Neuronal stem cell (in vitro differentiated cells): ENCODE results near the gene KAZN.
A peak's percentile ranks its signal among the peaks of the same experiment; 100 is the strongest.

Experiments used
- DNase-seq: peaks from one replicate; pipeline ENCODE4 v3.0.0-alpha.2; 2013; ENCODE audit warnings: low spot score
- H2AFZ ChIP-seq: one replicate; pipeline ENCODE4 v1.6.1; 2013; ENCODE audit warnings: mild to moderate bottlenecking, low read length, inconsistent platforms
- H2AK5ac ChIP-seq: 2 replicates; pipeline ENCODE4 v1.6.1; 2013; ENCODE audit warnings: low read depth, mild to moderate bottlenecking, inconsistent platforms, low read length, moderate library complexity, mixed read lengths
- H2BK120ac ChIP-seq: 2 replicates; pipeline ENCODE4 v1.6.1; 2013; ENCODE audit warnings: low read depth, mild to moderate bottlenecking, inconsistent platforms, low read length, moderate library complexity, mixed read lengths
- H2BK12ac ChIP-seq: one replicate; pipeline ENCODE4 v1.6.1; 2013; ENCODE audit warnings: low read length, inconsistent platforms
- H2BK15ac ChIP-seq: 2 replicates; pipeline ENCODE4 v1.6.1; 2013; ENCODE audit warnings: mild to moderate bottlenecking, low read length, inconsistent platforms, mixed read lengths
- H2BK5ac ChIP-seq: one replicate; pipeline ENCODE4 v1.6.1; 2013; ENCODE audit warnings: inconsistent platforms, mild to moderate bottlenecking, low read length, moderate library complexity
- H3K14ac ChIP-seq: one replicate; pipeline ENCODE4 v1.6.1; 2013; ENCODE audit warnings: low read length, inconsistent platforms
- H3K18ac ChIP-seq: 2 replicates; pipeline ENCODE4 v1.6.1; 2013; ENCODE audit warnings: low read length, inconsistent platforms
- H3K23ac ChIP-seq: 2 replicates; pipeline ENCODE4 v1.6.1; 2013; ENCODE audit warnings: low read depth, mild to moderate bottlenecking, mixed read lengths, low read length, inconsistent platforms; ENCODE audit not compliant: poor library complexity
- H3K27ac ChIP-seq: replicated peaks from 3 replicates; pipeline ENCODE4 v1.5.1; 2013; ENCODE audit warnings: low read length, inconsistent platforms
- H3K27me3 ChIP-seq, 3 experiments: 2 replicates each; pipeline ENCODE4 v1.6.1; 2013; ENCODE audit warnings: low read length in 3 of 3, mild to moderate bottlenecking in 2 of 3, inconsistent platforms in 1 of 3, low read depth in 1 of 3, mixed read lengths in 1 of 3, moderate library complexity in 1 of 3; ENCODE audit not compliant: control insufficient read depth in 3 of 3, insufficient read depth in 3 of 3
- H3K36me3 ChIP-seq, 2 donors: replicated peaks in 1 of 2; 2 replicates each; pipeline ENCODE4 v1.6.1; 2013; ENCODE audit warnings: low read length in 2 of 2; ENCODE audit not compliant: control insufficient read depth in 2 of 2, insufficient read depth in 2 of 2
- H3K4ac ChIP-seq: 2 replicates; pipeline ENCODE4 v1.6.1; 2013; ENCODE audit warnings: inconsistent platforms, mild to moderate bottlenecking, low read length, moderate library complexity
- H3K4me1 ChIP-seq, 2 donors: 1 replicate in 1 of 2; 2 replicates in 1 of 2; pipeline ENCODE4 v1.6.1; 2013; ENCODE audit warnings: low read length in 2 of 2, low read depth in 1 of 2; ENCODE audit not compliant: control insufficient read depth in 2 of 2, insufficient read depth in 1 of 2
- H3K4me2 ChIP-seq: one replicate; pipeline ENCODE4 v1.6.1; 2013; ENCODE audit warnings: mild to moderate bottlenecking, low read length, inconsistent platforms; ENCODE audit not compliant: insufficient read depth, poor library complexity, severe bottlenecking
- H3K4me3 ChIP-seq, 2 donors: 2 replicates each; pipeline ENCODE4 v1.5.1; 2013; ENCODE audit warnings: low read length in 2 of 2, mild to moderate bottlenecking in 2 of 2, inconsistent platforms in 1 of 2, moderate library complexity in 1 of 2
- H3K79me1 ChIP-seq: one replicate; pipeline ENCODE4 v1.6.1; 2013; ENCODE audit warnings: low read depth, mild to moderate bottlenecking, inconsistent platforms, low read length, moderate library complexity
- H3K9ac ChIP-seq: one replicate; pipeline ENCODE4 v1.6.1; 2013; ENCODE audit warnings: mild to moderate bottlenecking, low read depth, low read length, inconsistent platforms; ENCODE audit not compliant: poor library complexity
- H3K9me3 ChIP-seq, 2 donors: replicated peaks in 1 of 2; 2 replicates each; pipeline versions ENCODE3 to v1.6.1; 2013; ENCODE audit warnings: low read length in 2 of 2, mild to moderate bottlenecking in 2 of 2, inconsistent platforms in 1 of 2, low read depth in 1 of 2, mixed read lengths in 1 of 2, moderate library complexity in 1 of 2; ENCODE audit not compliant: control insufficient read depth in 2 of 2, insufficient read depth in 1 of 2
- H4K8ac ChIP-seq: one replicate; pipeline ENCODE4 v1.6.1; 2013; ENCODE audit warnings: low read depth, mild to moderate bottlenecking, inconsistent platforms, low read length, moderate library complexity
- H4K91ac ChIP-seq: one replicate; pipeline ENCODE4 v1.6.1; 2013; ENCODE audit warnings: low read length, low read depth, mild to moderate bottlenecking, inconsistent platforms; ENCODE audit not compliant: poor library complexity
- WGBS, 2 donors: extraction: QIAGEN DNeasy Blood & Tissue Kit; methylation state at CpG; one replicate each; pipeline ENCODE4 v1.1.7; 2013; ENCODE audit warnings: missing lambda C conversion rate in 2 of 2, mixed read lengths in 1 of 2; ENCODE audit not compliant: insufficient read length in 2 of 2, insufficient replicate concordance in 1 of 2; ENCODE audit errors: extremely low coverage in 2 of 2; 5-methylcytosine and 5-hydroxymethylcytosine counted together

KAZN gene

GRCh38 chr1:15029786-15030185 is 431.3 kb downstream of the KAZN start:
- no peak overlapping the region for H2BK5ac ChIP-seq
- no peaks in the 10 kb centered on the region for H3K79me1 ChIP-seq
- H4K8ac ChIP-seq = no peak overlapping the region
- no peak overlapping the region for H2AFZ ChIP-seq
- no peak overlapping the region for H3K9ac ChIP-seq
- H3K9me3 ChIP-seq = peaks cover 0 to 2% of the 10 kb centered on the region in 2 donors
- H2BK120ac ChIP-seq = no peak overlapping the region
- no peak overlapping the region for H3K14ac ChIP-seq
- no peak overlapping the region for H4K91ac ChIP-seq
- H3K4me2 ChIP-seq = no peak overlapping the region
- H2AK5ac ChIP-seq = no peak overlapping the region
- H3K36me3 ChIP-seq = peaks cover 0 to 7% of the 10 kb centered on the region in 2 donors
- no peak overlapping the region for H3K4me3 ChIP-seq
- DNase-seq = no peak
- peaks cover 9 to 18% of the 10 kb centered on the region in 2 donors for H3K4me1 ChIP-seq
- no peak overlapping the region for H3K4ac ChIP-seq
- H3K23ac ChIP-seq = no peak overlapping the region
- H3K18ac ChIP-seq = no peak overlapping the region
- H2BK12ac ChIP-seq = no peak overlapping the region
- H3K27me3 ChIP-seq = no peaks in the 10 kb centered on the region
- H2BK15ac ChIP-seq = no peak overlapping the region
- no CpG with 5 or more reads among the region's 8 CpGs for WGBS, 2 donors
- no peak overlapping the region for H3K27ac ChIP-seq

GRCh38 chr1:15031251-15031933 is 432.9 kb downstream of the KAZN start:
- no peak overlapping the region for H3K4me2 ChIP-seq
- H2BK5ac ChIP-seq = no peak overlapping the region
- H3K4me3 ChIP-seq = no peak overlapping the region
- H3K27me3 ChIP-seq = no peaks in the 10 kb centered on the region
- DNase-seq = no peak
- no peak overlapping the region for H3K14ac ChIP-seq
- no peaks in the 10 kb centered on the region for H3K79me1 ChIP-seq
- H4K91ac ChIP-seq = peak overlapping the region; percentile 62
- no peak overlapping the region for H3K9ac ChIP-seq
- peaks cover 0 to 19% of the 10 kb centered on the region in 2 donors for H3K36me3 ChIP-seq
- no peak overlapping the region for H2BK12ac ChIP-seq
- no peak overlapping the region for H3K4ac ChIP-seq
- peaks cover 0 to 2% of the 10 kb centered on the region in 2 donors for H3K9me3 ChIP-seq
- H2BK120ac ChIP-seq = no peak overlapping the region
- no CpG with 5 or more reads among the region's 8 CpGs for WGBS, 2 donors
- no peak overlapping the region for H2AFZ ChIP-seq
- H3K4me1 ChIP-seq = peaks cover 9 to 18% of the 10 kb centered on the region in 2 donors
- H3K23ac ChIP-seq = no peak overlapping the region
- no peak overlapping the region for H3K18ac ChIP-seq
- H3K27ac ChIP-seq = no peak overlapping the region
- H2BK15ac ChIP-seq = no peak overlapping the region
- no peak overlapping the region for H2AK5ac ChIP-seq
- no peak overlapping the region for H4K8ac ChIP-seq

- H3K23ac ChIP-seq = no peak overlapping the region
- no peak overlapping the region for H2BK12ac ChIP-seq
- H3K27ac ChIP-seq = no peak overlapping the region
- H3K14ac ChIP-seq = no peak overlapping the region
- no peak overlapping the region for H2BK15ac ChIP-seq
- H3K9me3 ChIP-seq = peaks cover 0 to 2% of the 10 kb centered on the region in 2 donors
- no peak overlapping the region for H3K4ac ChIP-seq
- H3K9ac ChIP-seq = no peak overlapping the region
- H3K79me1 ChIP-seq = no peaks in the 10 kb centered on the region
- no peak overlapping the region for H2BK5ac ChIP-seq
- no peak for DNase-seq
- no peak overlapping the region for H3K4me2 ChIP-seq
- peaks cover under 1 to 7% of the 10 kb centered on the region in 2 donors for H3K4me1 ChIP-seq
- H4K91ac ChIP-seq = no peak overlapping the region
- no peak overlapping the region for H4K8ac ChIP-seq
- no CpG with 5 or more reads among the region's 4 CpGs for WGBS, 2 donors
- no peak overlapping the region for H2AK5ac ChIP-seq
- H3K27me3 ChIP-seq = no peaks in the 10 kb centered on the region
- H3K18ac ChIP-seq = no peak overlapping the region
- H3K36me3 ChIP-seq = peaks cover 0 to 30% of the 10 kb centered on the region in 2 donors
- H2BK120ac ChIP-seq = no peak overlapping the region
- no peak overlapping the region for H3K4me3 ChIP-seq
- H2AFZ ChIP-seq = no peak overlapping the region
Observed at GRCh38 chr1:15033264-15033663, 434.8 kb downstream of the KAZN start.

- Histone ChIP-seq H2AK5ac (no peak overlapping the region), H3K9ac (no peak overlapping the region), H2BK12ac (no peak overlapping the region), H2AFZ (no peak overlapping the region), H3K23ac (no peak overlapping the region), H3K79me1 (no peaks in the 10 kb centered on the region), H3K36me3 (peaks cover 0 to 44% of the 10 kb centered on the region in 2 donors), H4K91ac (no peak overlapping the region), H2BK5ac (no peak overlapping the region), H3K18ac (peak overlapping the region; percentile 4), H2BK120ac (no peak overlapping the region), H2BK15ac (no peak overlapping the region), H3K4me1 (peaks cover 0 to 6% of the 10 kb centered on the region in 2 donors), H4K8ac (no peak overlapping the region), H3K27ac (no peak overlapping the region), H3K4ac (no peak overlapping the region), H3K27me3 (no peaks in the 10 kb centered on the region), H3K9me3 (peaks cover 0 to 2% of the 10 kb centered on the region in 2 donors), H3K14ac (no peak overlapping the region), H3K4me3 (no peak overlapping the region), H3K4me2 (no peak overlapping the region)
- no CpG with 5 or more reads among the region's 16 CpGs for WGBS, 2 donors
- DNase-seq = no peak
Observed at GRCh38 chr1:15034656-15035055, 436.2 kb downstream of the KAZN start.
